ENCODE data around the gene GALNT1. TPM values are rescaled to one million over a fixed set of nuclear protein-coding genes. Genes with fewer than 3 reads are reported as not detected.

The GALNT1 gene
- total RNA-seq, 2 experiments from 2014 or later: 49.5 to 51.8 TPM

GRCh38 chr18:35597758-35598157 lies 16.2 kb downstream of the GALNT1 start:
- peaks cover 52% of the 10 kb centered on the region for H3K36me3 Mint-ChIP-seq

DNA sequence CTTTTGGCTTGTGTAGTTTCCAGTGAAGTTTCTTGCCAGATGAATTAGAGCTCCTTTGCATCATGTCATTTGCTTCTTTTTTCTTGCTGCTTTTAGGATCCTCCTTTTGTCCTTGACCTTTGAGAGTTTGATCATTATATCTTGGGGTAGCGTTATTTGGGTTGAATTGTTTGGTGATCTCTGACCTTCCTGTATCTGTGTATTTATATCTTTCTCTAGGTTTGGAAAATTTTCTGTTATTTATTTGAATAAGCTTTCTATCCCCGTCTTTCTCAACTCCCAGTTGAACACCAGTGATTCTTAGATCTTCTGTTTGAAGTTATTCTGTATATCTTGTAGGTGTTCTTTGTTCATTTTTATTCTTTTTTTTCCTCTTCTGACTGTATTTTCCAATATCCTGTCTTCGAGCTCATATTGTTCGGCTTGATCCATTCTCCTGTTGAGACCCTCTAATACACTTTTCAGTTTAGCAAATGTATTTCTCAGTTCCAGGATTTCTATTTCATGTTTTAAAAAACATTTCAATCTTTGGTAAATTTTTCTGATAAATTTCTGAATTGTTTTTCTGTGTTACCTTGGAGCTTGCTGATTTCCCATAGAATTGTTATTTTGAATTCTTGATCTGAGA lies 20.8 kb downstream of the GALNT1 start:
- no peak overlapping the region for H3K27ac Mint-ChIP-seq
- peaks cover 34% of the 10 kb centered on the region for H3K4me1 Mint-ChIP-seq
- H3K9me3 Mint-ChIP-seq: peaks cover 40% of the 10 kb centered on the region
- H3K27me3 Mint-ChIP-seq: no peaks in the 10 kb centered on the region
- DNase-seq: no peak
- H3K36me3 Mint-ChIP-seq: peaks cover 72% of the 10 kb centered on the region
- no peak overlapping the region for H3K4me3 Mint-ChIP-seq

More at GRCh38 chr18:35597758-35598157, 16.2 kb downstream of the GALNT1 start:
- peaks cover 32% of the 10 kb centered on the region for H3K9me3 Mint-ChIP-seq
- no peak overlapping the region for H3K27ac Mint-ChIP-seq
- peaks cover 24% of the 10 kb centered on the region for H3K4me1 Mint-ChIP-seq
- H3K4me3 Mint-ChIP-seq: no peak overlapping the region
- no peaks in the 10 kb centered on the region for H3K27me3 Mint-ChIP-seq
- DNase-seq: no peak

DNA sequence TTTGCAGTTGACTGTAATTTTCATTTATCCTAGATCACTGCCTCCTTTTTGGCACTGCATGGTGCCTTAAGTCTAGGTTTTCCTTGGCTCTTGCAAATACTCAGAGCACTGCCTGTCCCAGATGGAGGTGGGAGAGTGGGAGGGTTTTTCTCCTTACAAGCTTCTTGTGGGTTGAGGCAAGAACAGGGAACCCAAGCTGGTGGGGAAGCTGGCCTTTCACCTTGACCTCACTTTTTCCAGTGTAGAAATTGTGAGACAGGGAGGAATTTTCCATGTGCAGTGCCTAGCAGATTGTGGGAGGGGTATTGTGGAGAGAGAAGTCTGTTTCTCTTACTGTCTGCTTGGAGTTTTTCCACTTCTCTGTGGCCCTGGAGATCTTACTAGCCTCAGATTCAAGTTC lies 21.5 kb downstream of the GALNT1 start:
- H3K36me3 Mint-ChIP-seq: peaks cover 71% of the 10 kb centered on the region

GRCh38 chr18:35603528-35603927 lies 22.0 kb downstream of the GALNT1 start:
- Mint-ChIP-seq H3K4me3 (no peak overlapping the region), H3K27me3 (no peaks in the 10 kb centered on the region), H3K9me3 (peaks cover 37% of the 10 kb centered on the region), H3K27ac (no peak overlapping the region), H3K36me3 (peaks cover 66% of the 10 kb centered on the region), H3K4me1 (peaks cover 39% of the 10 kb centered on the region)
- DNase-seq: no peak

More for the DNA sequence above, 21.5 kb downstream of the GALNT1 start:
- H3K27me3 Mint-ChIP-seq: no peaks in the 10 kb centered on the region
- DNase-seq: no peak
- no peak overlapping the region for H3K4me3 Mint-ChIP-seq
- H3K9me3 Mint-ChIP-seq: peaks cover 40% of the 10 kb centered on the region
- H3K27ac Mint-ChIP-seq: peak overlapping the region; percentile 18
- H3K4me1 Mint-ChIP-seq: peaks cover 37% of the 10 kb centered on the region

DNA sequence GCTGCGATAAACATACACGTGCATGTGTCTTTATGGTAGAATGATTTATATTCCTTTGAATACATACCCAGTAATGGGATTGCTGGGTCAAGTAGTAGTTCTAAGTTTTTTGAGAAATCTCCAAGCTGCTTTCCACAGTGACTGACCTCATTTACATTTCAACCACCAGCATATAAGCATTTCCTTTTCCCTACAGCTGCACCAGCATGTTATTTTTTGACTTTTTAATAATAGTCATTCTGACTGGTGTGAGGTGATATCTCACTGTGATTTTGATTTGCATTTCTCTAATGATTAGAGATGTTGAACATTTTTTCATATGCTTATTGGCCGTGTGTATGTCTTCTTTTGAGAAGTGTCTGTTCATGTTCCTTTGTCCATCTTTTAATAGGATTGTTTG lies 22.8 kb downstream of the GALNT1 start:
- DNase-seq: no peak
- Mint-ChIP-seq H3K27ac (no peak overlapping the region), H3K36me3 (peaks cover 61% of the 10 kb centered on the region), H3K4me1 (peaks cover 41% of the 10 kb centered on the region), H3K4me3 (no peak overlapping the region), H3K27me3 (no peaks in the 10 kb centered on the region), H3K9me3 (peaks cover 37% of the 10 kb centered on the region)

- peaks cover 49% of the 10 kb centered on the region for H3K36me3 Mint-ChIP-seq
- H3K9me3 Mint-ChIP-seq: peaks cover 27% of the 10 kb centered on the region
- DNase-seq: no peak
- no peak overlapping the region for H3K27ac Mint-ChIP-seq
- H3K27me3 Mint-ChIP-seq: no peaks in the 10 kb centered on the region
- H3K4me1 Mint-ChIP-seq: peaks cover 42% of the 10 kb centered on the region
- no peak overlapping the region for H3K4me3 Mint-ChIP-seq
Measured at GRCh38 chr18:35605686-35606417, 24.3 kb downstream of the GALNT1 start.

DNA sequence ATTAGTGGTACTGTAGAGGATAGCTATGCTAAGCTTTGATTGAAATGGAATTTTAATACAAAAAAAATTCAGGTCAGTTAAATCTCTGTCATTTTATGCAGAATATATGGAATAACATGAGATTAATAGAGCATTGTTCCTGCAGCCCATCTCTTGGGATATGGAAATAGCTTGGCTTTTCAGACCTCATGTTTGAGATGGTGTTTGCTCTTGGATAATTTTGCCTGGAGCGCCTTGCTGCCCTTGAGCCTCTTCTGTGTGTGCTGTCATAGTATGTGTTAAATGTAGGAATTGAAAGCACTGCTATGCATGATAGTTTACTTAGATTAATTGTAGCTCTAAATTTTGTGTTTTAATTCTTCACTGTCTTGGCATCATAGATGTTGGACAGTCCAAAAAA lies 27.7 kb downstream of the GALNT1 start:
- H3K36me3 Mint-ChIP-seq: peaks cover 15% of the 10 kb centered on the region
- H3K27me3 Mint-ChIP-seq: no peaks in the 10 kb centered on the region
- no peaks in the 10 kb centered on the region for H3K9me3 Mint-ChIP-seq
- no peak for DNase-seq
- no peak overlapping the region for H3K27ac Mint-ChIP-seq
- peaks cover 42% of the 10 kb centered on the region for H3K4me1 Mint-ChIP-seq
- H3K4me3 Mint-ChIP-seq: no peak overlapping the region

GRCh38 chr18:35610089-35610488 lies 28.5 kb downstream of the GALNT1 start:
- peaks cover 8% of the 10 kb centered on the region for H3K36me3 Mint-ChIP-seq
- no peaks in the 10 kb centered on the region for H3K27me3 Mint-ChIP-seq
- no peak overlapping the region for H3K27ac Mint-ChIP-seq
- no peak for DNase-seq
- peaks cover 36% of the 10 kb centered on the region for H3K4me1 Mint-ChIP-seq
- no peak overlapping the region for H3K4me3 Mint-ChIP-seq
- no peaks in the 10 kb centered on the region for H3K9me3 Mint-ChIP-seq

DNA sequence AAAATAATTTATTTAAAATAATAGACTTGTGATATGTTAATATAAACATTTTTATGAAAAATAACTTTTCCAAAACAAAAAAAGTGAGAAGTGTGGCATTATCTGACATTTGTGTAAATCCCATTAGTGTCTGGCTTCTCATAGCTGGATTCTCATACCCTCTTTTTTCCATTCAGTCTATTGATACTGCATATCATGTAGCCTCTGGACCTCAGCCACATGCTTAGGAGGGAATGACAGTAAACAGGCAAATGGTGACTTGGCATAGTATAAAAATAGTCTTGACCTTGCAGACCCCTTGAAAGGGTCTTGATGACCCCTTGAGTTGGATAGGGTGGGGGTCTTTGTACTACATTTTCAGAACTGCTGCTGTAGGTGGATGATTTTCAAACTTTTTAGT lies 29.2 kb downstream of the GALNT1 start:
- H3K27me3 Mint-ChIP-seq: no peaks in the 10 kb centered on the region
- no peak overlapping the region for H3K4me3 Mint-ChIP-seq
- no peaks in the 10 kb centered on the region for H3K9me3 Mint-ChIP-seq
- no peak overlapping the region for H3K27ac Mint-ChIP-seq
- peaks cover 36% of the 10 kb centered on the region for H3K4me1 Mint-ChIP-seq
- DNase-seq: no peak
- peaks cover 4% of the 10 kb centered on the region for H3K36me3 Mint-ChIP-seq

GRCh38 chr18:35611518-35611917 lies 30.0 kb downstream of the GALNT1 start:
- H3K9me3 Mint-ChIP-seq: no peaks in the 10 kb centered on the region
- no peaks in the 10 kb centered on the region for H3K27me3 Mint-ChIP-seq
- no peak overlapping the region for H3K4me3 Mint-ChIP-seq
- peaks cover 31% of the 10 kb centered on the region for H3K4me1 Mint-ChIP-seq
- no peak for DNase-seq
- peaks cover 2% of the 10 kb centered on the region for H3K36me3 Mint-ChIP-seq
- H3K27ac Mint-ChIP-seq: no peak overlapping the region

- Mint-ChIP-seq H3K36me3 (peaks cover 2% of the 10 kb centered on the region), H3K27ac (no peak overlapping the region), H3K9me3 (no peaks in the 10 kb centered on the region), H3K4me1 (peaks cover 33% of the 10 kb centered on the region), H3K4me3 (no peak overlapping the region), H3K27me3 (no peaks in the 10 kb centered on the region)
- DNase-seq: no peak
Measured at GRCh38 chr18:35616074-35616473, 34.5 kb downstream of the GALNT1 start.

- DNase-seq: peak; percentile 69
- peaks cover 33% of the 10 kb centered on the region for H3K4me1 Mint-ChIP-seq
- H3K36me3 Mint-ChIP-seq: peaks cover 4% of the 10 kb centered on the region
- no peak overlapping the region for H3K27ac Mint-ChIP-seq
- H3K9me3 Mint-ChIP-seq: no peaks in the 10 kb centered on the region
- no peaks in the 10 kb centered on the region for H3K27me3 Mint-ChIP-seq
- H3K4me3 Mint-ChIP-seq: no peak overlapping the region
Measured at GRCh38 chr18:35616664-35617423, 35.3 kb downstream of the GALNT1 start.

GRCh38 chr18:35617865-35618264 lies 36.3 kb downstream of the GALNT1 start:
- Mint-ChIP-seq H3K27ac (no peak overlapping the region), H3K9me3 (no peaks in the 10 kb centered on the region), H3K27me3 (no peaks in the 10 kb centered on the region), H3K36me3 (peaks cover 4% of the 10 kb centered on the region), H3K4me3 (no peak overlapping the region), H3K4me1 (peaks cover 36% of the 10 kb centered on the region)
- DNase-seq: no peak

- DNase-seq: no peak
- no peak overlapping the region for H3K4me3 Mint-ChIP-seq
- no peaks in the 10 kb centered on the region for H3K27me3 Mint-ChIP-seq
- peaks cover 6% of the 10 kb centered on the region for H3K36me3 Mint-ChIP-seq
- H3K27ac Mint-ChIP-seq: no peak overlapping the region
- peaks cover 36% of the 10 kb centered on the region for H3K4me1 Mint-ChIP-seq
- no peaks in the 10 kb centered on the region for H3K9me3 Mint-ChIP-seq
Measured at GRCh38 chr18:35618289-35618688, 36.7 kb downstream of the GALNT1 start.

DNA sequence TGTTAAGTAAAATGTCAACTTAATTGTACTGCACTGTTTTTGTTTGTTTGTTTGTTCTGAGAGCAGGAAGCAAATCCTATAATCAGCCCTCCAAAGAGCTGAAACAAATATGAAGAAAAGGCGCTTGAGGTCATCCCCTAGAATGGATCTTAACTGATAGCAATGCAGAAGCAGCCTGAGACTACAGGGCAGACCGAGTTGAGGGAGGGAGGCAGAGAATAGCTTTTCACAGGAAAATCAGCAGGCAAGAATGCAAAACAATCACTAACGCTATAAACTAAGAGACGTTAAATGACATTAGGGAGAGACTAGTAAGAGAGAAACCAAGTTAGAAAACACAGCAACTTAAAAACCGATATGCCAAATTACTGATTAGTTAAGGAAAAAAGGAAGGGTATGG lies 37.2 kb downstream of the GALNT1 start:
- Mint-ChIP-seq H3K9me3 (no peaks in the 10 kb centered on the region), H3K27me3 (no peaks in the 10 kb centered on the region), H3K27ac (no peak overlapping the region), H3K36me3 (peaks cover 6% of the 10 kb centered on the region), H3K4me3 (no peak overlapping the region), H3K4me1 (peaks cover 39% of the 10 kb centered on the region)
- DNase-seq: no peak

Data from activated naive CD8-positive, alpha-beta T cell treated with anti-CD3 and anti-CD28 coated beads for 36 hours (primary cell).